ENCODE data around the gene CAPN5. TPM values are rescaled to one million over a fixed set of nuclear protein-coding genes. Genes with fewer than 3 reads are reported as not detected.

Gene CAPN5
- total RNA-seq, 1 donor from 2014 or later = 5.1 TPM

DNA sequence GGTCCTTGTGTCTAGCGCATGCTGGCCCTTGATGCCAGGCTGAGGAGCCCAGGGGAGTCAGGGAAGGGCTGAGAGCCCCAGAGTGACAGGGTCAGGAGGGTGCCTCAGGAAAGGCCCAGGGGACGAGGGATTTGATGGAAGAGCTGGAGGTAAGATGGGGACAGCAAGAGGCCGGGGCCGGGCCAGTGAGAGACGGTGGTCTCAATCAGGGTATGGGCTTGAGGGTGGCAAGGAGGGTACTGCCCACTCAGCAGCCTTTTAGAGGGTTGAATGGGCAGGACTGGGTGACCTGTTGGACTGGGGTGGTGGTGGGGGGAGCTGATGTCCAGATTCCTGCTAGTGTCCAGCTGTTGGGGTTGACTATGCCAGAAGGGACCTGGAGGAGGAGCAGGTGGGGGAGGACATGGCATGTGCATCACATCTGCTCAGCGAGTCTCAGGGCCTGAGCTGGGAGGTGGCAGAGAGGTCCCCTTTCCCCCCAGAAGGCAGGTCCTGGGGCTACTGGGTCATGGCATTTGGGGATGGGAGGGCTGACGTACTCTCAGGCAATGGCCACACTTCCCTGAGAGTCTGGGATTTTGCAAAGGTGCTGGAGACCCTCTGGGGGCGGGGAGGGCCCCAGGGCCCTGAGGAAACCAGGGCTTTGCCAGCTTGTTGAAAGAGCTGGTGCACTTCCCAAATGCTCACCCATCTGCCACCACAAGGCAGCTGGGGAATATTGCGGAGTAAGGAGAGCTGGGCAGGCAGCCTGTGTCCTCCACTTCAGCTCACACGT lies 79.7 kb downstream of the CAPN5 start:
- DNase-seq (ENCODE audit: low spot score) = no peak

GRCh38 chr11:77147036-77147315 lies 80.2 kb downstream of the CAPN5 start:
- no peak for DNase-seq (ENCODE audit: low spot score)

- no peak for DNase-seq (ENCODE audit: low spot score)
These were observed 81.0 kb downstream of the CAPN5 start for GRCh38 chr11:77147668-77148321.

- no peak for DNase-seq (ENCODE audit: low spot score)
These were observed 82.4 kb downstream of the CAPN5 start for GRCh38 chr11:77148963-77149715.

DNA sequence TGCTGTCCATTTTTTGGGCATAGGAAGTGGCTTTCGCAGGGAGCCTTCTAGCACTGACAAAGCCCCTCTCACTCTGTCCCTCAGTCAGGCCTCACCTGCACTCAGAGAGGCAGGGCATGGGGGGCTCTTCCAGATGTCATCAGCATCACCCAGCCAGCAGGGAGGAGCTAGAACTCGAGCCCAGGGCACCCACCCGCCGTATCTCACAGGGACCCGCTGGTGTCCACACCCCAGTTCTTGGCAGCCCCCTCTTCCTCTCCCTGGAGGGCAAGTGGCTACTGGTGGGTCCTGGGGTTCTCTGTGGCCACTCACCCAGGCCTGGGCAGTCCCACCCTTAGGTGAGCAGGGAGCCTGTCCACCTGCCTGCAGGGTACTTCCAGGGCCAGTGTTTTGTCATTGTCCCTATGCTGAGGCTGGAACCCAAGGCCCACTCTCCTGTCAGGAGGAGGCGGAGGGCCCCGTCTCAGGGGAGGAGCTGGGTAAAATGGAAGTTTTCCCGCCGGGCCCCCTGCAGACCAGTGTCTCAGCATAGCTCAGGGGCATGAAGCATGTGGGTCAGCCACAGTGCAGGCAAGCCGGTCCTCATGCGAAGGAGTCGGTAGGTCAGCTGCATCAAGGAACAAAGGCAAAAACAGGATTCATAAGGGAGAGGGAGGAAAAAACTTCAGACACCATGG lies 83.1 kb downstream of the CAPN5 start:
- no peak for DNase-seq (ENCODE audit: low spot score)

DNA sequence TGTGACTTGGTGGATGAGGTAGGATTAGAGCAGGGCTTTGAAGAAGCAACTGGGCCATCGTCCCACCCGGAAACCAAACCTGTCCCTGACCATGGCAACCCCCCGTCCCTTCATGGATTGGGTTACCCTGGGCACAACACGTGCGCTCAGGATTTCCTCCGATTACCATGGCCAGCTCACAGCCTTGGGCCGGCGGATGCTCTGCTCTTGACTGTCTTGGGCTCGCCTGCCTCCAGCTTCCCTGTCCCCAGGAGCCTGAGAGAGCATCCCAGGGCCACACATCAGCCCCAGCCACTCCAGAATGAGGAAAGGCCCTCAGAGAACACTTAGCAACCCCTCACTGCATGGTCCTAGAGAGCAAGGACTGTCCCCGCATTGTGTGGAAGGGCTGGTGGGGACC lies 84.1 kb downstream of the CAPN5 start:
- no peak for DNase-seq (ENCODE audit: low spot score)

DNA sequence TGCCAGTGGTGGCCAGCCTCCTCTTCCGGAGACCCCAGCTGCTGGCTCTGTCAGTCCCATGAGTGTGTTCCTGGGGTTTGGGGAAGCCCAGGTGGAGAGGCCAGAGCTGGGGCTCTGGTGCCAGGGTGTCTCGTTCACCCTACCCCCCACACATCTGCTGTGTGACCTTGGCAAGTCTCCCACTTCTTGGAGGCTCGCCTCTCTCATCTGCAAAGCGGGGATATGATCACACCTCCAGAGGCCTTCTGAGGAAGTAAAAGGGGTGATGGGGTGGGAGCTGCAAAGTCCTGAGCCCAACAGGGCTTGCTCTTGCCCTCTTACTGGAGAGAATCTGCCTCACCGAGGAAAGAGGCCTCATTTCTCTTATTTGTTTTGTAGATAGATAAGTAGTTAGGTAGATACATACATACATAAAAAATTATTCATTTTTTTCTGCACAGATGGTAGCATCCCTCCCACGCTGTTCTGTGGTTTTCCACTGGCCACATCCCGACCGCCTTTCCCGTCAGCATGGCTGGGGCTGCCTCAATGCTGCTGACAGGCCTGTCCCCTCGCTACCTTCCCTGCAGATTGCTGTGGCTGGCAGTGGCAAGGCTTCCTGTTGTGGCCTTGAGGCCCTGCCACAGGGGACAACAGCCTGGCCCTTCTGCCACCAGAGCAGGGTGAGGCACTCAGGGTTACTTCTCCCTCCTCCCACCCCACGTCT lies 85.2 kb downstream of the CAPN5 start:
- DNase-seq (ENCODE audit: low spot score) = no peak

DNA sequence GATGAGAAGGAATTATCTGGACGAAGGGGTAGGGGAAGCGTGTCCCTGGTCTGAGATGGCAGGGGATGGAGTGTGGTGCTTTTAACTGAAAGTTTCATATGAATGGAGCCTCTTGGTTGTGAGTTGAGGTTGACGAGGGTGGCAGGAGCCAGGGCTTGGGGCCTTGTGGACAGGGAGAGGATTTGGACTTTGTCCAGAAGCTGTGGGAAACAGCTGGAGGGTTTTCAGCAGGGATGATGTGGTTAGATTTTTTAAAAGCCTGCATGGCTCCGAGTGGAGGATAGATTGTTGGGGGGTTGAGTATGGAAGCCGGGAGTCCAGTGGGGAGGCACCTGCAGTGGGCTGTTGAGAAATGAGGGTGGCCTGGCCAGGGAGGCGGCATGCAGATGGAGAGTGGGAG lies 86.1 kb downstream of the CAPN5 start:
- DNase-seq (ENCODE audit: low spot score) = no peak

DNA sequence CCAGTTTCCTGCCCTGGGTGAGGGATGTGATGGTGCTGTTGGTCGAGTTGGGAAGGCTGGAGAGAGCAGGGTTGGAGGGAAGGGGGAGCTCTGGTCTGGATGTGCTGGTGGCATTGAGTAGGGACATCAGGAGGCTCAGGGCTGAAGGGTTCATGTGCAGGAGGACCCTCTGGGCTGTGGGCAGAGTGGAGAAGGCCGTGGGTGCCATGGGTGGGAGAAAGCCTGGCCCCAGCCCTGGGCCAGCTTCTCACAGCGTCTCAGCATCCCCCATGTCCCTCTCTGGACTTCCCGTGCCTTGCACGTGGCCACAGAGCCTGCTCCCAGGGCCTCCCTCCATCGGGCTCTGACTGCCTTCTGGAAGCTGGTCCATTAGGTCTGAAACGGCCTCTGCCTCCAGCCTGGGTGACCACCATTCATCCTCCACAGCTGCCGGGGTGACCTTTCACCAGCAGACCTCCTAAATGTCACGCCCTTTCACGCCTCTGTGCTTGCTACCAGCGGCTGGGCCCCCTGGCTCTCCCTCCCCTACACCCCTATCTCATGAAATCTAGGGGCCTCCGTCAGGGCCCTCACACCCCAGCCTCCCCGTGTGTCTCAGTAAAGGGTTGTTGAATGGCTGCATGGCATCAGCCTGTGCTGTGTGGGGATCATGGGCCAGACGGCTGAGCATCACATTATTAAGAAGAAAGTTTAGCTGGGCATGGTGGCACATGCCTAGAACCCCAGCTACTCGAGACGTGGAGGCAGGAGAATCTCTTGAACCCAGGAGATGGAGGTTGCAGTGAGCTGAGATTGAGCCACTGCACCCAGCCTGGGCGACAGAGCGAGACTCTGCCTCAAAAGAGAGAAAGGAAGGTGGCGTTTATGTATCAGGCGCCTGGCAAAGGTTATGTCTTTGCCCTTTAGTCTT lies 86.8 kb downstream of the CAPN5 start:
- DNase-seq (ENCODE audit: low spot score) = no peak

DNA sequence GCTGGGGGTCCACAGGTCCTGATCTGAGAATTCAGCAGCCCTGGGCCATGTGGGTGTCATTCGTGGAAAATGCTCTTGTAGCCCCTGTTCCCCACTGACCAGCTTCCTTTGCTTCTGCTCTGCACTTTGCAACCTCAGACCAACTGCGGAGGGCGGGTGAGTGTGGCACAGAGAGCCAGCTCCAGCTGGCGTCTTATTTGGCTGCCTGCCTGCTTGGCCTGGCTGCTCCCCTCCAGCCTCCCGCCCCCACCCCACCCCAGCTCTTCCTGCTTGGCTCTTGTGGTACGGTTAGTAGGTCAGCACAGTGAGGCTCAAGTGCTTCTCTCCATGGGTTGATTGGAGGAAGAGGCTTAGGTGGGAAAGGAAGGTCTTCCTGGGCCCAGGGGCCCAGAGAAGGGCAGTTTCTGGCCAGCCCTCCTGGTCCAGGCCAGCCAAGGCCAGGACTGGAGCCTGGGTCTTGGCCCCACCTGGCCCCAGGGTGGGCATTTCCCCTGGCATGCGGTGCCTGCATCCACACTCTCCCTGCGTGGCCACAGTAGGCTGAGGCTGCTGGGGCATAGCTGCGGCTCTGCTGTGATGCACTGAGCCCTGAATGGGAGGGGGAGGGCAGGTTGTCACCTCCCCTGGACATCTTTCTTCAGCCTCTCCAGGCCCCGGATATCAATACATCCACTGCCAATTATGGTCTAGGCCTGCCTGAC lies 87.8 kb downstream of the CAPN5 start:
- no peak for DNase-seq (ENCODE audit: low spot score)

DNA sequence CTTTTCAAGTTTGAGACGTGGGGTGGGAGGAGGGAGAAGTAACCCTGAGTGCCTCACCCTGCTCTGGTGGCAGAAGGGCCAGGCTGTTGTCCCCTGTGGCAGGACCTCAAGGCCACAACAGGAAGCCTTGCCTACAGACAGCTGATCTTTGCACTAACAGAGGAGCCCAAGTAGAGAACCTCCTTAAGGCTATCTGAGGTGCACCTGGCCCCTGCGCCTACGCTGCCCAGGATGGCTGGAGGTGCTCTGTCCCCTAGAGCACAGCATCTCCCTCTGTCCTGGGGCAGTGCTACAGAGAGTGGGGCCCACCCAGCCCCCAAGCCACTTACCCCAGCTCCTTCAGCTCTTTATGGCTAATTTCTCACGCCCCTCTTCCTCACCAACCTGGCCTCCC lies 88.3 kb downstream of the CAPN5 start:
- DNase-seq (ENCODE audit: low spot score) = no peak

GRCh38 chr11:77155556-77156130 lies 88.9 kb downstream of the CAPN5 start:
- DNase-seq (ENCODE audit: low spot score) = no peak

- DNase-seq (ENCODE audit: low spot score) = no peak
These were observed 89.8 kb downstream of the CAPN5 start for GRCh38 chr11:77156396-77157195.

DNA sequence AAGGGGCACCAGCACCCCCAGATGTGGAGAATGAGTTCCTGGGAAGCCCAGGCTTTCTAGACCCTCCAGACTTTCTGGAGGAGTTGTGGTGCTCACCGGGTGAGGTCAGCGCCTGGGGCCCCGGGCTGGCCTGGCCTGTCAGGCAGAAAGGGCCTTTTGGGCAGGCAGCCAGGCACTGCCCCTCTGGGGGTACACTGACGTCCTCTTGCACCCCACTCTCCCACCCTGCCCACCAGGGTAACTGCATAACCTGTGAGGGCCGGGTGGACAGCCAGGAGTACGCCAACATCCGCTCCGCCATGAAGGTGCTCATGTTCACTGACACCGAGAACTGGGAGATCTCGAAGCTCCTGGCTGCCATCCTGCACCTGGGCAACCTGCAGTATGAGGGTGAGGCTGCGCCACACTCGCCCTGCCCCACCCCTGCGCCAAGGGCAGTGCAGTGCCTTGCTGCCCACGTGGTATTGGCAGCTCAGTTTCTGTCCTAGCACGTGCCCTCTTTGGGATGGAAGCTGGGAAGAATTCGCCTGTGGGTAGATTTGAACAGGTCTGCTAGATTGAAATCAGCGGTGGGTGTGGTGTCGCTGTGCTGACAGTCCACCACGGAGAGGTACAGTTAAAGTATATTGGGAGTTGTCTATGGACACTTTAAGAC lies 91.4 kb downstream of the CAPN5 start:
- no peak for DNase-seq (ENCODE audit: low spot score)

- no peak for DNase-seq (ENCODE audit: low spot score)
These were observed 92.6 kb downstream of the CAPN5 start for GRCh38 chr11:77159219-77159936.

- DNase-seq (ENCODE audit: low spot score) = no peak
These were observed 93.2 kb downstream of the CAPN5 start for GRCh38 chr11:77159937-77160495.

- no peak for DNase-seq (ENCODE audit: low spot score)
These were observed 96.5 kb downstream of the CAPN5 start for GRCh38 chr11:77163271-77163670.
